ENCODE results near the gene TIPARP.
A peak's percentile ranks its signal among the peaks of the same experiment; 100 is the strongest.
"Not testable (repeated sequence)": the region's sequence is repeated elsewhere in the genome, so short reads cannot be mapped to it uniquely, and the experiment has no call there.

TIPARP gene

DNA sequence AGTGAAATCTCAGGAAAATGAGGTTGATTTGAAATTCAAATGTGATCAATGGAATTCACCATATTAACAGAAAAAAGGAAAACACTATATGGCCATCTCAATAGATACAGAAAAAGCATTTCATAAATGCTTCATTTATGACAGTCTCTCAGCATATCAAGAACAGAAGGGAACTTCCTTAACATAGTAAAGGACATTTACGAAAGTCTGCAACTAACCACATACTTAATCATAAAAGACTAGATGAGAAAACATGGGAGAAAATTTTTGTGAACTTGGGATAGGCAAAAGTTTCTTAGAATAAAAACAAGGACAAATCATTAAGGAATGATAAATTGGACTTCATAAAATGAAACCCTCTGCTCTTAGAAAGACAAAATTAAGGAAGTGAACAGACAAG, 24.7 kb upstream of the TIPARP start:
- DNase-seq (ENCODE audit: low spot score): no peak

DNA sequence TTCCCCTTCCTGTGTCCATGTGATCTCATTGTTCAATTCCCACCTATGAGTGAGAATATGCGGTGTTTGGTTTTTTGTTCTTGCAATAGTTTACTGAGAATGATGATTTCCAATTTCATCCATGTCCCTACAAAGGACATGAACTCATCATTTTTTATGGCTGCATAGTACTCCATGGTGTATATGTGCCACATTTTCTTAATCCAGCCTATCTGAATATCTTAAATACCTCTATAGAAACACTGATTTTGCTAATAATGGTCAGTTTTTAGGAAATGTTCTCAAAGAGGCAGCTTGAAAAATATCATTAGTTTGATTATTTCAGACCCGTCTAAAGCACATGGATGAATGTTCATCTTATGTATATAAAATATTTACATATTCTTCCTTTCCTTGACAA, 21.7 kb upstream of the TIPARP start:
- DNase-seq (ENCODE audit: low spot score): not testable (repeated sequence)

DNA sequence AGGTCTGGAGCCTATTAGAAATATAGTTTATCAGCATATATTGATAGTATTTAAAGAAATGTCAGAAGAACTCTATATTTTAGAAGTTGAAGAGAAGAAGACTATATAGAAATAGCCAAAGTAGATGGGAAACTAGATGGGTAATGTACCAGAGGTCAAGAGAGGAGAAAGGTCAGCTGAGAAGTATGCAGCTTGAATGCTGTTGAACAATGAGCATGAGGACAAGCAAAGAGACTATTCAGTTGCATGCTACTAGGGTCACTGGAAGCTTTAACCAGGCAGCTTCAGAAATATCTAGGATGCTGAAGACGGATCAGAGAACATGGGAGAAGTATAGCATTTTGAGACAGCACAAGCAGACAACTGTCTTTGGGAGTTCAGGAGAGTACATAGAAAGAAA, 19.6 kb upstream of the TIPARP start:
- no peak for DNase-seq (ENCODE audit: low spot score)

DNA sequence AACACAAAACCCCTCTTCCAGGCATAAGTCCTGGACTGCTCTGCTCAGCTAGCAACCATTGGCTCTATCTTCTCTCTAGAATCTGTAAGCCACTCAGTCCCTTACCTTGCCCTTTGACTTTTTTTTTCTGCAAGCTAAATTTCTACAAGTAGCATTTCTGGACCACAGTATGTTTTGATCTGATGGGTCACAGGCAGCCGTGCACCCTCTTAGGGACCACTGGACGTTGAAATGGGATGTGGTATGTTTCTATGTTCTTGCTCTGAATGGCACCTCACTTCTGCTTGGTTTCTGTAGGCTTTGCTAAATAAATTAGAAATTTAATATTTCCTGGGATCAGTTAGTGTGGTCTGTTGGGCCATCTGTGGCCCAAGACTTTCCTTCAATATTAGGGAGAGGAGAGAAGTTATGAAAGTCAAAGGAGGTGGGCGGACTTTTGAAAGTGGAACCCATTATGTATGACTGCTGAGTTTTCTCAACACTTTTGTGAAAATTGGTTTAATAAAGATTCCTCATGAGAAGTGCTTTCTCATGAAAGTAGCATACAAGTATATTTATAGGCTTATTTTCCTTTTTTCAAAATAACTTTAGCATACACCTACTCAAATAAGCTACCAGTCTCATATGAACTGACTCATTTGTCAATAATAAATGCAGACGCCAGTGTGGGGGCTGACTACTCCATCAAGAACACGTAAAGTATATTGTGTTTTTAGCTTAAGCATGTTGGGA, 18.4 kb upstream of the TIPARP start:
- DNase-seq (ENCODE audit: low spot score): no peak

DNA sequence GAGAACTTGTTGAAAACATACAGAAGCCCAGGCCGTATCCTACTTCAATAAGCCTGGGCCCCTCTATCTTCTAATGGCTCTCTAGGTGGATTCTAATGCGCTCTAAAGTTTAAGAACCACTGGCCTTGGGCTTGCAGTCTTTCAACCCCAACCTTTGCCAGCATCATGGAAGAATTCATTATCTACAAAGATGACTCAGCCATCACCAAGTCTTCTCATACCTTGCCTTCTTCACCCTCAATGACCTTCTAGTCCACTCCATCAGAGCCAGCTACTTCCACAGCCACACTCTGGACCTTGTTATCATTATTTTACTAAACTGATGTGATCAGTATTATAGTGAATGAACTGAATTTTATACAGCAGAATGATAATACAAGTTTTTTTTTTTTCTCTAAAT, 16.9 kb upstream of the TIPARP start:
- no peak for DNase-seq (ENCODE audit: low spot score)

DNA sequence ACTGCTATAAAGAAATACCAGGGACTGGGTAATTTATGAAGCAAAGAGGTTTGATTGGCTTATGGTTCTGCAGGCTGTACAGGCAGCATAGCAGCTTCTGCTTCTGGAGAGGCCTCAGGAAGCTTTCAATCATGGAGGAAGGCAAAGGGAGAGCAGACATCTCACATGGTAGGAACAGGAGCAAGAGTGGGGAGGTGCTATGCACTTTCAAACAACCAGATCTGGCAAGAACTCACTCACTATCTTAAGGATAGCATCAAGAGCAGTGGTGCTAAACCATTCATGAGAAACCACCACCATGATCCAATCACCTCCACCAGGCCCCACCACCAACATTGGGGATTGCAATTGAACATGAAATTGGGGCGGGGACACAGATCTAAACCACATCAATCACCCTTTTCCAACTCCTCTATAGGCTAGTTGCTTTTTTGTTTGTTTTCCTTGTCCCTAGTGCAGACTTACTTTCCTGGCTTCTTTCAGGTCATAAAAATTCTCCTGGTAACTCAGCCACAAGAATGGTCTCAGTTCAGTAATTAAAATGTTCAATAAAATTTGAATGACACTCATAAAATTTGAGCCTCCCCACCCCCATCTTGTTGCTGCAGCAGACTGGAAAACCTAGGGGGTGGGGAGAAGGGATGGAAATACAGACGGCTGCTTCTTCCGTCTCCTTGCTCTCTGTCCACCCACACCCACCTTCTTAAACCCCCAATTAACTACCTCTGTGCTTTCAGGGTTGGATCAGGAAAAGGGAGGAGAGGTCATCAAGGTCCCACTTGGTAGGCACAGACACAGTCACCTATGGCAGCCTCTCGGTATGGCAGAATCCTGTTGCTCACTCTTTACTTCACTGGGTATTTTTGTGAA, 16.3 kb upstream of the TIPARP start:
- DNase-seq (ENCODE audit: low spot score): no peak

DNA sequence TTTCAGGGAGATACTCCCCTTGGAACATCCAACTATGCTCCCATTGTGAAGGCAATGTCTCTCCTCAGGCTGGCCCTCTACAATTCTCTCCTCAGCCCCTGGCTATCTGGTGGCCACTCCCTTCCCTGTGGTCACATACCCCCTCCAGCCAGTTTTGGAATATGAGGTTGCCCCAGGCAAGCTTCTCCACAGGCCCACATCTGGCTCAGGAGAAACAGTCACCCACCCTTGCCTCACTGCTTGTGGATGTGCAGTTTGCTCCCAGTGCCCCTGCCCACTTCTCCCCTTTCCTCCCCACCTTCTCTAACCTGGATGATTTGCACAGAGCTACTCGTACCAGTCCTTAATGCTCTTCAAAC, 15.7 kb upstream of the TIPARP start:
- no peak for DNase-seq (ENCODE audit: low spot score)

DNA sequence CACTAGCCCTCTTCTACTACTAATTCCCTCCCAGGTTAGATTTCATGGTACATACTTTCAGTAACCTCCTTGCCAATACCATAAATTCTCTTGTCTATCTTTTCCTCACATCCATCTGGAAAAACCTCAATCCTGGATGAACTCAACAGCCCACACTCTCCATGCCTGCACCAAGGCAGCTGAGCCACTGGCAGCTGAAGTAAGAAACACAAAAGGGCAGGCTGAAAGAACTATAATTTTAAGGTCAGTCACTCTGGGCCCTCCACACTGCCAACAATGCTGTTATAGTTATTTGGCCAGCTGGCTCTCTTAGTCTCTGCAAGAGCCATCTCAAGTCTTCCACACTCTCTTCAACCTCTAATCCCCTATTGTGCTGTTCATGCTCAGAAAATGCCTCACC, 15.1 kb upstream of the TIPARP start:
- DNase-seq (ENCODE audit: low spot score): no peak

DNA sequence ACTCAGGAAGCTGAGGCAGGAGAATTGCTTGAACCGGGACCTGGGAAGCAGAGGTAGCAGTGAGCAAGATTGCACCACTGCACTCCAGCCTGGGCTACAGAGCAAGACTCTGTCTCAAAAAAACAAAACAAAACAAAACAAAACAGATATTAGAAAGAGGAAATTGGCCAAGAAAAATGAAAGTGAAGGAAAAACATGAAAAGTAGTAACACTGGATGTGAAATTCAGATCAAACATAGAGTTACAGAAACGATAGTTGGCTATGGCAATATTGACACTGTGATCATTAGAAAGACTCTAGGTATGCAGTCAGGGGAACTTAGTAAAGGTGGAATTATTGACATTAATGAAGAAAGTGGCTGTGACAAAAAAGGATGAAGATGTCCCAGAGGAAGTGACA, 13.2 kb upstream of the TIPARP start:
- DNase-seq (ENCODE audit: low spot score): no peak

DNA sequence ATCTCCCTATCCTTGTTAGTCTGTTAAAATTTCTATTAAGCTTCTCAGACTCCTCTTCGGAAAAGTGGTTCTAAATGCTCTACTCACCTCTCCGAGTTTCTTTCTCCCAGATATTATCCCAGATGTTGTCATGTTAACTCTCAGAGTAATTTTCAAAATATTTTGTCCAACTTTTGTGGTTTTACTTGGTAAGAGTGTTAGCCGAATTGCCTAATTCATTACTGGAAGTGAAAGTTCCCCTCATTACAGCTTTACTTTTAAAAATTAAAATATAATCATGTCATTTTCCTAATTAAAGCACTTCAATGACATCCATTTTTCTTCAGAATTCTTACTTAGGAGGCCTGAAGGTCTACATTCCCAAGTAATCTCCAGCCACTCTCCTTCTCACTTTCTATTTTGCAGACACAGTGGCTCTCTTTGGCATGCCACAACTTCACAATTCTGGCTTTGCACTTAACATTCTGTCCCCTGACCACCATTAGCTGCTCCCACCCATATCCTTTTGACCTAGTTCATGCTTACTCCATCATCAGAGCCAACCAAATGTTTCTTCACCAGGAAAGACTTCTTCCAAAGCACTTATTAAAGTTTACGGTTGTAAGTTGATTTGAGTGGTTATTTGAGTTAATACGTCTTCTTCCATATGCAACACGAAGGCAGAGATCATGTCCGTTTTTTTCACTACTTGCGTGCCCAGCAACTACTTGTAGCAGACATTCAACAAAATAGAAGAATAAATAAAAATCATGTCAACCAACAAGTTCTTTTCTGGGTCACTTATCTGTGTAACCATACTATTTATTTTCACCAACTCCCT, 10.2 kb upstream of the TIPARP start:
- DNase-seq (ENCODE audit: low spot score): no peak

DNA sequence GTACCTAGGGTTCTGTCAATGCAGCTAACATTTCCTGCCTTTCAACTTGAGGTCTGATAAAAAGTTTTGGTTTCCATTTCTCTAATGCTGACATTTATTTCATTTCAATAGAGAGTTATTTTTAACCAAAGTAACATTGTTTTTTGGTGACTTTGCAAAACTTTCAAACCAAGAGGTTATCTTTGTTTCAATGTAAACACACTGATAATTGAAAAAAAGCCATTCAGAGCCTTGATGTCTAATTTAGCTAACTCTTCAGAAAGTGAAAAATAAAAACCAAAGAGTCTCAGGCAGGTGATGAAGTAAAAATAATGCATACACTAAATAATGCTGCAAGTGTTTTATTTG, 9.6 kb upstream of the TIPARP start:
- no peak for DNase-seq (ENCODE audit: low spot score)

DNA sequence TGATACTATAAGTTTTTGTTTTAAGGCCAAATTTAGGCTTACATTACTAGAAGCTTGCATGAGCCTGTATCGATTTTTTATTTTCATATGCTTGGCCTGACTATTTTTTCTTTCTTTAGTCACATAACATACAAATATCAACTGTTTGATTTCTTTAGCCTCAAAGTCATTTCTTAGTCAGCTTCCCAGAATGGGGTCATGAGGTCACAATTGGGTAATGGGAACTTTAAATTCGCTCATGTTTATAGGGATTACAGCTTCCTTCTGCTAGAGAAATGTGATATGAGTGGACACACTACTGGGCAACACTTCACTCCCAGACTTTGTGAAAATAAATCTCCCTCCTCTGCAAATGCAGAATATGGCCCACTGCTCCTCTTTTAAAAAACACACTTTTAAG, 9.1 kb upstream of the TIPARP start:
- DNase-seq (ENCODE audit: low spot score): no peak

DNA sequence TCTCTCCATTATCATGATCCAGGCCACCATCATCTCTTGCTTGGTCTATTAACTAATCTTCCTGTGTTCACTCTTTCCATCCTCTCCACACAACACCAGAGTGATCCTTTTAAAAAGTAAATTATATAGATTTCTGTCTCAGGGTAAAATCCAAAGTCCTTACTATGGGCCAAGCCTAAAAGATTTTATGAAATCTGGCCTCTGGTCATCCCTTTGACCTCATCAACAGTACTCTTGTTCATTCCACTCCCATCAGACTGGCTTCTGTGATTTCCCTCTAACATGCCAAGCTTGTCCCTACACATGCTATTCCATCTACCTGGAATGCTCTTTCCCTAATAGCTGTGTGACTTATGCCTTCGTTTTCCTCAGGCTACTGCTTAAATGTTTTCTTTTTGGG, 8.3 kb upstream of the TIPARP start:
- no peak for DNase-seq (ENCODE audit: low spot score)

DNA sequence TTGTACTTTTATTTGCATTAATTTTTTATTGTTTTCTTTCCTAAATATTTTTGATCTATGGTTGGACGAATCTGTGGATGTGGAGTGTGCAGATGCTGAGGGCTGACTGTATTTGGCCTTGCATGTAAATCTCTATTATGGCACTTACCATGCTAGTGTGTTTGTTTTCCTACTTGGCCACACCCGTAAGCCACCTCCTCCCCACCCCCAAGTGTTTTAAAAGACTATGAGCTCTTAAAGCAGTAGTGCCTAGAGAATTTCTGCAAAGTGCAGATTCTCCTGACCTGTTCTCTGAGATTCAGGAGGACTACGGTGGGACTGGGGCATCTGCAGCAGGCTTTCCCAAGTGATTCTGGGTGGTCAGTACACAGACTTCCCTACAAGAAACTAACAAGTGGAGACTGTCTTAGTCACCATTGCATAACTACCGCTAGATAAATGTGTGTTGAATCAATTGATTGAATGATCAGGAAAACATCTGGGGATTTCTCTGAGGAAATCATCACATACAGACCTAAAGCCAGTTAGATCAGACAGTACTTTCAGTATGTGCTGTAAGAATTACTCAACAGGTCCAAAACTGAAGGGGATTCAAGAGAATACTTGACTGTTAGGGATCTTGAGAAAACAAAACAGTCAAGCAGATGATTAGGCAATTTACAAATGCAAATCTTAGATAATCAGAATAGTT, 6.2 kb upstream of the TIPARP start:
- DNase-seq (ENCODE audit: low spot score): no peak

DNA sequence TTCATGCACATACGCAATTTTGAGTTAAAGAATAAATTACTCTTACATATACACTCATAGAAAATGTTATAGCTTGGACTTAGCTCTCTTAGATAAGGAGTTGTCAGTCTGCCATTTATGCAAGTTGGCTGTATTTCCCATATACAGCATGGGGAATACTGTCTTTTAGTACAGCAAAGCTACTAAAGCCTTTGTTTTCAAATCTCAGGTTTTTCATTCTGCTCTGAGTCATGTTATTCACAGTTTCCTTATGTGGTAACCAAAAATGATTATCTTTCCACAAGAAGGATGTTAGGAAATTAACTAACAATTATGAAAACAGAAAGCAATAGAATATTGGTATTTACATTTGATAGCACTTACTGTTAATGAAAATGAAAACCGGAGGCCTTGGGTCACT, 4.3 kb upstream of the TIPARP start:
- no peak for DNase-seq (ENCODE audit: low spot score)

DNA sequence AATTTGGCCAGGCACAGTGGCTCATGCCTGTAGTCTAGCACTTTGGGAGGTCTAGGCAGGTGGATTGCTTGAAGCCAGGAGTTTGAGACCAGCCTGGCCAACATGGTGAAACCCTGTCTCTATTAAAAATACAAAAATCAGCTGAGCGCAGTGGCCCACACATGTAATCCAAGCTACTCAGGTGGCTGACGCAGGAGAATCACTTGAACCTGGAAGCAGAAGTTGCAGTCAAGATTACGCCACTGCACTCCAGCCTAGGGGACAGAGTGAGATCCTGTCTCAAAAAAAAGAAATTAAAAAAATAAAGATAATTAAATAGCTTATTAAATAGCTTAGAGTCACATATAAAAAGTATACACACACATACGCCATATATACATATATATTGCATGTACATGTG, 3.7 kb upstream of the TIPARP start:
- DNase-seq (ENCODE audit: low spot score): no peak

DNA sequence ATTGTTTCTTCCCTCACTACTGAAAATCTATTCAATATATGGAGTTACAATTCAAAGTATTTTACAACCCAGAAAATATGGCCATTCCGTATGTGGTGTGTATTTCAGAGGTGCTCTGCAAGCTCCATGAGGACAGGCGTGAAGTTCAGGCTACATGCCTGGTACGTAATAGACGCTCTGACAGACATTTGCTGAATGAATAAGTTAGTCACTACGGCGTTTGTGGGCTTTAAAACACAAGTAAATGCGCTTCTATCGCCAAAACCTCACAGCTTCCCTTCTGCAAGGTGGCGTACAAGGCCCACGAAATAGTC, 701 bp upstream of the TIPARP start:
- no peak for DNase-seq (ENCODE audit: low spot score)

DNA sequence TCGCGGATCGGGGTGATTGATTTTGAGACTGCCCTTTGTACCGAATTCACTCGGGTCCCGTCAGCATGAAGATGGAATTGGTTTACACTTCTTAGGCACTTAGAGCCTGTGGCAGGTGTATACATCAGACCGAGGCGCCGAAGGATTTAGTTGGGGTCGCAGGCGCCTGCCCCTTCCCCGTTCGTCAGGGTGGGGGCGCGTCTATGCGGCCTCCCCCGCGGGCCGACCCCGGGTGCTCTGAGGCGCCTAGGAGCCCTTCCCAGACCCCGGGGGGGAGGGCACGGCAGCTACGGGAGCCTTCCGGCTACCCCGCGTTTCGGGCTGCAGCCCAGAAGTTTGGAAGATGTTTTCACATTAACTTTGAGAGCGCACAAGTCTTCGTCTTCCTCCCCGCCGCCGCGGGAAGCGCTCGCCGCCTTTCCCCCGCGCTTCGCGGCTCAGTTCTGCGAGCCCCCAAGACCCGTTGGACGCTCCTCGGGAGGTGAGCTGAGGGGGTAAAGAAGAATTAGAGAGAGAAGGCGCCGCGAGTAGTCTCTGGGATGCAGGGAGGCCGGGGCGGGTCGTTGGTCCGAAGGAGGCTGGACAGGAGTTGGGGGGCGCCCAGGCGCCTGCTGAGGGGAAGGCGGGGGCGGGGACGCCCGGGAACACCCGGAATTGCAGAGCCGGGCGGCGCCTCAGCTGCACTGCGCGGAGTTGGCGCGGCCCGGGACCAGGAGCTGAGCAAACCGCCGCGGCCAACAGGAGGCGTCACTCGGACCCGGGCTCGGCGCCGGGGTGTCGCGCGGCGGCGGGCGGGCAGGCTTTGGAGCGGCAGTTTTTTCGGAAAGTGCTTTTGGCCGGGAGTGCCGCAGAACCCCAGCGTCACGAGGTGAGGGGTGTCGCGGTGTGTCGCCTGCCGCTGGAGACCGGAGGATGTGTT, 780 bp downstream of the TIPARP start:
- peak; percentile 45 for DNase-seq (ENCODE audit: low spot score)

DNA sequence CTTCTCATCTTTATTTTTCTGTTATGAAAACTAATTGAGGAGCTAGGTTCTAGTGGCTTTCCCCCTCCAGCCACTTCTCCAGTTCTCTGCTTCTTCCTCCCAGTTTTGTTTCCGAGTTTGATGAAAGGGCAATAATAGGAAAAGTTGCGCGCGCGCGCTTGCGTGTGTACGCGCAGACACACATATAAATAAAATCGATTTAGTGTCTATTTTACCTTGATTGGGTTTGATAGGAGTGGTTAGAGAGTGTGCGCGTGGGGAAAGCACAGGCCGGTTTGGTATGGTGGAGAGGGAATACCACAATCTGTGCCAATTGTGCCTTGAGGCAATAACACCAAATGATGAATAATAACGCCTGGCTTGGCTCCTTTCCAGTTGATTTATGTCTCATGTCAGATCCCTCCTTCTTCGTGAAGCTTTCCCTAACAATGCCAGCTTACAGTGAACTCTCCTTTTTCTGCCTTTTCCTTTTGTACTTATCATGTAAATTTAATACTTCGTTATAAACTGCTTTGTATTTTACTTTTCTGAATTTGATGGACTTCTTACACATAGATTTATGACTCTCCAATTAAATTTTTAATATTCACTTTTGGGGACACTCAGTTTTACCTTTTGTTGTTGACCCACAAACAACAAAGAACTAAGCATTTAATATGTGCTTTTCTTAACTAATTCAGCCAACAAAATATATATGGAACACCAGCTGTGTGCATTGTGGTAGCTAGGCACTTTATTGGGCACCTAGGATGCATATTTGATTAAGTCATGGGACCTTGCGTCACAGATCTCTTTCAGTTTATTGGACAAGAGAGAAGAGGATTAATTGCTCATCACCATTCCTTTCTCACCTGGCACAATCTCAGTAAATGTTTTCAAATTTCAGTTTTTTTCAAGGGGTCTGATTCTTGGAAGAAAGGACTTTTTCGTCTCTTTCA, 1.7 kb downstream of the TIPARP start:
- no peak for DNase-seq (ENCODE audit: low spot score)

DNA sequence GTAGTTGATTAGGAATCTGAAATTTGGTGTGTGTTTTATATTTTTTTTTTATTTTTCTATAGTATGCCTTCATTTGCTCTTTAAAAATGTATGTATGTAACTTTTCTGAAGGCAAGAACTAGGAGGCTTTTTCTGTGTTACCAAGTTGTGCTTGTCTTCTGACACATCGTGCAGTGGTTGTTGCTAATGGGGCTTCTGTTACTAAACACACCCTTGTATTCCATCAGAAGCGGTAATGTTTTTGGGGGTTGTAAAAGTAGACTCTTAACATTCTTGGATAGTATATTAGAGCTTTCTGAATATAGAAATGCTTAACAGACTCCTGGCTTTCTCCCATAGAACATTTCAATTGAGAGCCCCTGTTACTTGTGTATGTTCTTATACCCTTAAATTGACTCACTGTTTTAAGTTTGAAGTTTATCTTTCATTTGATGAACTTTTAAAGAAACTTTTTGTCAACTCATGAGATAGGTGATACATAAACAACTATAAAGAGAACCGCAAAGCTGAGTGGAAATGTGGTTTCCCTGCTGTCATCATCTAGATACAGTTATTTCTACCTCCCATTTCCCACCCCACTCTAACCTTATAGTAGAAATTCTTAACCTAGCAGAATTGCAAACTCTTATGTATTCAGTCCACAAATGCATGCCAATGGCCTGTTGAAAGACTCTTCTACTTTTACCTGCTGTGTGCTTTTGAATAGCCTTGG, 2.5 kb downstream of the TIPARP start:
- DNase-seq (ENCODE audit: low spot score): no peak
